ENCODE measurements around the gene ASCL5.

DNA sequence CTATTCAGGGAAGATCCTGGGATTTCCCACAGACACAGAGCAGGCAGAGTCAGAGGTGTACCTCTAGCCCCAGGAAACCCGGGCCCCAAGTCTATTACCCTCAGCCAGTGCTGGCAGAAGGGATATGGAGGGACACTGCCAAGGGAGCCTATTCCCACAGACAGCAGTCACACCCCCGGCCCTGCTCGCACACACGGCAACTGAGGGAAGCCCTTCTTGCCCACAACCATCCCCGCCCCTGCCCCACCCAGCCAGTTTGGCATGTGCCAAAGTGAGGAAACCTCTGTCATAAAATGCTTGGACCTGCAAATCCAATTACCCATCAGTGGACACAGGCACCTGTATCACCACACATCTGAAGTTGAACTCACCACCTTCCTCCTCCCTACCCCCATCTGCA, 21.3 kb downstream of the ASCL5 start:
- TF ChIP-seq CTCF (conservative IDR thresholded peaks at IDR 0.05 in 1 of 2, IDR thresholded peaks at IDR 0.05 in 1 of 2; ENCODE audit: low read depth in 1 of 2, low read length in 2 of 2) (no peak), EZH2 (IDR thresholded peaks at IDR 0.05; ENCODE audit: low read length, missing control alignments) (no peak)

Data from fibroblast of lung (primary cell).